Ishikawa (cell line): ENCODE measurements around the gene TMEM132E.

ENCODE experiments used
- CREB1 ChIP-seq: IDR thresholded peaks from 2 replicates; pipeline ENCODE4 v1.6.1; 2012; ENCODE audit warnings: low read depth
- EGR1 ChIP-seq: IDR thresholded peaks from 2 replicates; pipeline ENCODE4 v1.6.1; 2012
- FOXM1 ChIP-seq: IDR thresholded peaks from 2 replicates; pipeline ENCODE4 v1.6.1; 2012; ENCODE audit warnings: low read depth, borderline replicate concordance
- RAD21 ChIP-seq: IDR thresholded peaks from 2 replicates; pipeline ENCODE4 v1.6.1; 2012; ENCODE audit warnings: low read depth
- TAF1 ChIP-seq: IDR thresholded peaks from 2 replicates; pipeline ENCODE4 v1.6.1; 2012; ENCODE audit warnings: low read depth, mild to moderate bottlenecking
- TEAD4 ChIP-seq: IDR thresholded peaks from 2 replicates; pipeline ENCODE4 v1.6.1; 2012
- TF ChIP-seq, protein P1 (sequence below): IDR thresholded peaks from 2 replicates; pipeline ENCODE4 v1.6.1; 2012

DNA sequence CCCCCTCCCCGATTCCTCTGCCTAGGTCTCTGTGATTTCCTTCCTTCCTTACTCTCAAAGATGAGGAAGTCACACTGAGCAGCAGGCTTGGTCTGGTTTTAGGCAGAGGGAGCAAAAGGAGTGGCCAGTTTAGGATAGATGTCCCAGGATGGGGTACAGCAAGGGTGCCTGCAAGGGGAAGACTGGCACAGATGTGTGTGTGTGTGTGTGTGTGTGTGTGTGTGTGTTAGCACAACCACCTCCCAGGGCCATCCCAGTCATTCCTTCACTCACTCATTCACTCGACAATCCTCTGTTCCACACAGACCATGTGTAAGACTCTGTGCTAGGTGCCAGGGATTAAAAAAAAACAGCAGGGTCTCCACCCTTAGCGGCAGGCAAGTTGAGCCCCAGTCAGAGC lies 35.9 kb downstream of the TMEM132E start:
- no peak for TF ChIP-seq TAF1
- no peak for TF ChIP-seq EGR1
- TF ChIP-seq, protein P1, sequence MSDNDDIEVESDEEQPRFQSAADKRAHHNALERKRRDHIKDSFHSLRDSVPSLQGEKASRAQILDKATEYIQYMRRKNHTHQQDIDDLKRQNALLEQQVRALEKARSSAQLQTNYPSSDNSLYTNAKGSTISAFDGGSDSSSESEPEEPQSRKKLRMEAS: no peak
- TF ChIP-seq FOXM1: no peak
- no peak for TF ChIP-seq TEAD4
- TF ChIP-seq RAD21: no peak
- TF ChIP-seq CREB1: no peak
